ENCODE measurements around the gene SRPK3. TPM values are rescaled to one million over a fixed set of nuclear protein-coding genes. Genes with fewer than 3 reads are reported as not detected.

Gene SRPK3
- total and polyA plus RNA-seq, 2 donors (not counting 3 experiments of a cell fraction or from before 2014, with no cell fraction given) = 0.25 to 0.40 TPM

DNA sequence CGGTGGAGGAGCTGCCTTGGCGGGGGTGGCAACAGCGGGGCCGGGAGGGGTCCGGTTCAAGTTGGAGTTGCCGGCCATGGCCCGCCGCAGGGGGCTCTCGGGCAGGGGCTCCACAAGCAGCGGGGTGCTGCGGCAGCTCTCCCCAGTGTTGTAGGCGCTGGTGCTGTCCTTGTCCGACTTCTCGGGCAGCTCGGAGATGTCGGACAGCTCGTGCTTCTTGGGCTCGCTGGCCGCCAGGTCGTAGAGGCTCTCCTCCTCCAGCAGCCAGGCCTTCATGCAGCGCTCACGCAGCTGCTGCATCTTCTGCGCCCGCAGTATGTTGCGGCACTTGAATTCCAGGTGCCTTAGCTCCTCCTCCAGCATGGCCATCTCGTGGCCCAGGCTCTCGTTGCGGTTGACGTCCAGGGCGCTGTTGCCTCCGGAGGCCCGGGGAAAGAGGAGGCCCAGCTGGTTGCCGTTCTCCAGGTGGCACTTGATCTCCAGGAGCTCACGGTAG, 23.3 kb downstream of the SRPK3 start:
- Histone ChIP-seq H3K9ac (replicated peaks; ENCODE audit: extremely low read depth, insufficient read depth, low read length) (no peak overlapping the region), H3K9me1 (replicated peaks; ENCODE audit: control insufficient read depth, extremely low read depth, insufficient read depth, low read length) (no peaks in the 10 kb centered on the region), H3K9me3 (replicated peaks; ENCODE audit: control insufficient read depth, insufficient read depth, low read length) (no peaks in the 10 kb centered on the region), H3K4me1 (ENCODE audit: control insufficient read depth, extremely low read depth, insufficient read depth, low read length) (no peaks in the 10 kb centered on the region), H3K4me3 (replicated peaks in 1 of 3; ENCODE audit: insufficient read depth in 1 of 3, low read depth in 1 of 3, low read length in 3 of 3) (no peak overlapping the region), H2AFZ (ENCODE audit: low read depth, low read length) (no peak overlapping the region), H3K4me2 (ENCODE audit: insufficient read depth, low read length) (no peak overlapping the region), H3K27me3 (ENCODE audit: control insufficient read depth in 2 of 2, insufficient read depth in 2 of 2, low read length in 2 of 2) (no peaks in the 10 kb centered on the region), H3K79me2 (ENCODE audit: control insufficient read depth, insufficient read depth, low read length) (no peaks in the 10 kb centered on the region), H3K27ac (ENCODE audit: insufficient read depth, low read depth, low read length) (no peak overlapping the region), H3K36me3 (ENCODE audit: control insufficient read depth in 2 of 2, extremely low read depth in 1 of 2, insufficient read depth in 2 of 2, low read length in 2 of 2) (no peaks in the 10 kb centered on the region), H4K20me1 (replicated peaks; ENCODE audit: control insufficient read depth, extremely low read depth, insufficient read depth, low read length) (no peaks in the 10 kb centered on the region)
- no peak for FAIRE-seq
- dilution Hi-C loops (cut with MboI; ENCODE audit: extremely low pct_ligation_motif_present, low sequenced_read_pairs) (no loop called here), intact Hi-C loops (cut with micrococcal nuclease) (no loop called here)
- CTCF ChIA-PET = interaction anchor here (1.4 kb wide), 1 partner anchor 10 kb away, joined by 3 read pairs; the partner anchor contains the start of genes IDH3G and SSR4
- POLR2A ChIA-PET = no interaction called here
- BruUV-seq (replicated peaks) = no TSS peak
- TF ChIP-seq, protein P1, sequence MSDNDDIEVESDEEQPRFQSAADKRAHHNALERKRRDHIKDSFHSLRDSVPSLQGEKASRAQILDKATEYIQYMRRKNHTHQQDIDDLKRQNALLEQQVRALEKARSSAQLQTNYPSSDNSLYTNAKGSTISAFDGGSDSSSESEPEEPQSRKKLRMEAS (IDR thresholded peaks at IDR 0.05; ENCODE audit: insufficient read depth, insufficient read length) = no peak
- no peak for TF ChIP-seq JUN (IDR thresholded peaks at IDR 0.05; ENCODE audit: borderline replicate concordance, insufficient read depth, insufficient read length, low read depth)
- TF ChIP-seq MYC (IDR thresholded peaks at IDR 0.05; ENCODE audit: low read depth, low read length) = no peak
- TF ChIP-seq, protein P2, sequence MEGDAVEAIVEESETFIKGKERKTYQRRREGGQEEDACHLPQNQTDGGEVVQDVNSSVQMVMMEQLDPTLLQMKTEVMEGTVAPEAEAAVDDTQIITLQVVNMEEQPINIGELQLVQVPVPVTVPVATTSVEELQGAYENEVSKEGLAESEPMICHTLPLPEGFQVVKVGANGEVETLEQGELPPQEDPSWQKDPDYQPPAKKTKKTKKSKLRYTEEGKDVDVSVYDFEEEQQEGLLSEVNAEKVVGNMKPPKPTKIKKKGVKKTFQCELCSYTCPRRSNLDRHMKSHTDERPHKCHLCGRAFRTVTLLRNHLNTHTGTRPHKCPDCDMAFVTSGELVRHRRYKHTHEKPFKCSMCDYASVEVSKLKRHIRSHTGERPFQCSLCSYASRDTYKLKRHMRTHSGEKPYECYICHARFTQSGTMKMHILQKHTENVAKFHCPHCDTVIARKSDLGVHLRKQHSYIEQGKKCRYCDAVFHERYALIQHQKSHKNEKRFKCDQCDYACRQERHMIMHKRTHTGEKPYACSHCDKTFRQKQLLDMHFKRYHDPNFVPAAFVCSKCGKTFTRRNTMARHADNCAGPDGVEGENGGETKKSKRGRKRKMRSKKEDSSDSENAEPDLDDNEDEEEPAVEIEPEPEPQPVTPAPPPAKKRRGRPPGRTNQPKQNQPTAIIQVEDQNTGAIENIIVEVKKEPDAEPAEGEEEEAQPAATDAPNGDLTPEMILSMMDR (IDR thresholded peaks at IDR 0.05; ENCODE audit: extremely low read depth in 1 of 2, insufficient read depth in 1 of 2, low read depth in 1 of 2, low read length in 2 of 2) = no peak
- TF ChIP-seq GATA2 (IDR thresholded peaks at IDR 0.05; ENCODE audit: insufficient read depth, insufficient read length, low read depth, low read length) = no peak
- TF ChIP-seq POLR2AphosphoS5 (IDR thresholded peaks at IDR 0.05; ENCODE audit: insufficient read depth, low read depth, low read length) = no peak
- TF ChIP-seq EZH2 (IDR thresholded peaks at IDR 0.05; ENCODE audit: borderline replicate concordance, low read depth, low read length, severe bottlenecking) = no peak
- no peak for TF ChIP-seq FOS (IDR thresholded peaks at IDR 0.05; ENCODE audit: borderline replicate concordance, insufficient read depth, low read length)
- TF ChIP-seq POLR2A (IDR thresholded peaks at IDR 0.05; ENCODE audit: low read depth, low read length) = no peak
- no peak for DNase-seq (ENCODE audit: low read depth, low spot score)

Data from endothelial cell of umbilical vein (primary cell).